HG03097 (cell line): Measurements from ENCODE around the gene GCDH.
A peak's percentile ranks its signal among the peaks of the same experiment; 100 is the strongest.

Experiments used
- ATAC-seq: cut with Tn5 transposase; IDR thresholded peaks from one replicate; pipeline ENCODE4 v1.9.1; 2021; ENCODE audit not compliant: unreplicated experiment, low FRiP score

GCDH gene

GRCh38 chr19:12937927-12938778, 47.2 kb downstream of the GCDH start, which contains the start of gene CALR:
Gene CALR (plus strand): TSS chr19:12938609. CDS start chr19:12938680, 71 bp downstream.
- peak; percentile 87 for ATAC-seq

- ATAC-seq = peak; percentile 8
These were observed 48.0 kb downstream of the GCDH start for GRCh38 chr19:12938779-12939601.

DNA sequence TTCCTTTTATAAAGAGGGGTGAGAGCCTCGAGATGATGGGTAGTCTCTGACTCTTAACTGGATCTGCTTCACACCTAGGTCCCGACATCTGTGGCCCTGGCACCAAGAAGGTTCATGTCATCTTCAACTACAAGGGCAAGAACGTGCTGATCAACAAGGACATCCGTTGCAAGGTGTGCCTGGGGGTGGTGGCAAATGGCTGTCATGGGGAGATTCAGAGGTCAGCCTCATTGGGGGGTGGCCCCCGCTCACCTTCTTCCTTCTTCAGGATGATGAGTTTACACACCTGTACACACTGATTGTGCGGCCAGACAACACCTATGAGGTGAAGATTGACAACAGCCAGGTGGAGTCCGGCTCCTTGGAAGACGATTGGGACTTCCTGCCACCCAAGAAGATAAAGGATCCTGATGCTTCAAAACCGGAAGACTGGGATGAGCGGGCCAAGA, 49.0 kb downstream of the GCDH start:
- ATAC-seq = no peak

DNA sequence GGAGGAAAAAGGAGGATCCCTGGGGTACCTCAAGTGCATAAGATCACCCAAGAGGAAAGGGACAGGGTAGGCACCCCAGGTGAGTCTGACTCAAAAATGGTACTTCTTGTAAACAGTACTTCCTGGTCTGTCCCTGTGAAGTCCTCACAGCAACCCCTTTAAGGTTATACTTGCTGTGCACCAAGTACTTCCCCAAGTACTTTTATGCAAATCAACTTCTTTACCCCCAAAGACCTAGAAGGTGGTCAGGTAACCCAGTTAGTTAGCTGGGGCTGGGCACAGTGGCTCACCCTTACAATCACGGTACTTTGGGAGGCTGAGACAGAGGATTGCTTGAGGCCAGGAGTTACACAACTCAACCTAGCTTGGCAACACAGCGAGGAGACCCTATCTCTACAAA, 49.9 kb downstream of the GCDH start:
- ATAC-seq = no peak

DNA sequence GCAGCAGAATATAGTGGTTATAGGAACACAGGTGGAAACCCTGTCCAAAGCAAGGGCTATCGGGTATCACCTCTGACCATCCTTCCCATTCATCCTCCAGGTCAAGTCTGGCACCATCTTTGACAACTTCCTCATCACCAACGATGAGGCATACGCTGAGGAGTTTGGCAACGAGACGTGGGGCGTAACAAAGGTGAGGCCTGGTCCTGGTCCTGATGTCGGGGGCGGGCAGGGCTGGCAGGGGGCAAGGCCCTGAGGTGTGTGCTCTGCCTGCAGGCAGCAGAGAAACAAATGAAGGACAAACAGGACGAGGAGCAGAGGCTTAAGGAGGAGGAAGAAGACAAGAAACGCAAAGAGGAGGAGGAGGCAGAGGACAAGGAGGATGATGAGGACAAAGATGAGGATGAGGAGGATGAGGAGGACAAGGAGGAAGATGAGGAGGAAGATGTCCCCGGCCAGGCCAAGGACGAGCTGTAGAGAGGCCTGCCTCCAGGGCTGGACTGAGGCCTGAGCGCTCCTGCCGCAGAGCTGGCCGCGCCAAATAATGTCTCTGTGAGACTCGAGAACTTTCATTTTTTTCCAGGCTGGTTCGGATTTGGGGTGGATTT, 52.6 kb downstream of the GCDH start:
- ATAC-seq = no peak

- ATAC-seq = no peak
These were observed 53.2 kb downstream of the GCDH start for GRCh38 chr19:12944104-12944674.

GRCh38 chr19:12945479-12946091, 54.6 kb downstream of the GCDH start, which contains the start of gene RAD23A:
Gene RAD23A (plus strand): TSS chr19:12945862. CDS start chr19:12945949, 87 bp downstream.
- ATAC-seq = peak; percentile 67

DNA sequence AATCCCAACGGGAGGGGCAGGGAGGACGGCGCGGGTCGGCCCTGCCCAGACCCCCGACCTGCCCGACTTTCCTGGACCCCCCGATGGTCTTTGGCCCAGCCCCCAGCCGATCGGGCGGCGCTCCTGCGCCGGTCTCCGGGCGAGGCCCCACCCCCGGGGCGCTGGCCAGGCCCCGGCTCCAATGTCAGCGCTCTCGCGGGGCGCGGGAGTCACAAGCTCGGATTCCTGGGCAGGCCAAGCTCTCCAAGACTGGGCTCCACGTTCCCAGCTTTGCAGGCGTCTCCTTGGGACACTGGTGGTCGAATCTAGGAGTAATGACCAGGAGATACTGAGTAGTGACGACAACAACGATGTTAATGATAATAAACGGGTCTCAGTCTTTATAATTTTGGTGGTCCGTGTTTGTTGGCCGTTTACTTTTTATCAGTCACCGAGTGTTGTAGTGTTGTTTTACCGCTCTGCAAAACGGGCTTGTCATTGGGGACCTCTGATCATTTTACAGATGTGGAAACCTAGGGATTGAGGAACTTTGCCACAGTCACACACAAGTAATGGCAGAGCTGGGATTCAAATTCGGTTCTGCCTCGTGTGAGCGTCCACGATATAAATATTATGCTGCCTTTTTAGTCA, 55.2 kb downstream of the GCDH start:
- peak; percentile 32 for ATAC-seq

- no peak for ATAC-seq
These were observed 56.0 kb downstream of the GCDH start for GRCh38 chr19:12946731-12947496.

GRCh38 chr19:12947702-12948611, 57.0 kb downstream of the GCDH start:
- no peak for ATAC-seq

DNA sequence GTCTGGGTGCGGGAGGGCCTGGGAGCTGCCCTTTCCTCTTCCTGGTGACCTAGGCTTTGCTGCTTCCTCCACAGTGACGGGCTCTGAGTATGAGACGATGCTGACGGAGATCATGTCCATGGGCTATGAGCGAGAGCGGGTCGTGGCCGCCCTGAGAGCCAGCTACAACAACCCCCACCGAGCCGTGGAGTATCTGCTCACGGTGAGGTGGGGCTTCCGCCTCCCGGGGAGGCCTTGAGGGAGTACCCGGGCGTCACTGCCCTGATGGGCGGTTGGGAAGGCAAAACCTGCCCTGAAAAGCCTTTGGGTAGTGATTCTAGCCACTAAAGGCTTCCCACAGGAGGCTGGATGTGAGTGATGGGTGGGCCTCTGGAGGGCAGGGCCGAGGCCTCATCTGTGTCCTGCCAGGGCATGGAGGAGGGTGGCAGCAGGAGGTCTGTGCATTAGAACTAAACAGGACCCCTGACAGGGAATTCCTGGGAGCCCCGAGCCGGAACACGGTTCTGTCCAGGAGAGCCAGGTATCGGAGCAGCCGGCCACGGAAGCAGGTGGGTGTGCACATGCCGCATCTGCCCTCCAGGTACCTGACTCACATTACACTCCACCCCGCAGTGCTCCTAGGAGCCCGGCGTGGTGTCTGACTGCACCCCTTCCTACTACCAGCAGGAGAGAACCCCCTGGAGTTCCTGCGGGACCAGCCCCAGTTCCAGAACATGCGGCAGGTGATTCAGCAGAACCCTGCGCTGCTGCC, 57.8 kb downstream of the GCDH start:
- no peak for ATAC-seq
